Sigmoid colon (tissue), 4 donors: ENCODE data around the gene HEXB.

Source experiments
- EP300 ChIP-seq, 4 donors: sonication (generic); formaldehyde crosslinking; IDR thresholded peaks; one replicate each; pipeline ENCODE4 v1.6.1; 2017; ENCODE audit warnings: antibody characterized with exemption in 4 of 4
- POLR2AphosphoS5 ChIP-seq, 4 donors: sonication (generic); formaldehyde crosslinking; IDR thresholded peaks; one replicate each; pipeline ENCODE4 v1.6.1; 2017; ENCODE audit warnings: antibody characterized with exemption in 4 of 4
- TF ChIP-seq, protein P1 (sequence below), 4 experiments: fragments of 450-650 bp in 3 of 4; fragments of 200-600 bp in 1 of 4; IDR thresholded peaks; one replicate each; pipeline ENCODE4 v1.5.1; 2016 to 2019; ENCODE audit warnings: antibody characterized with exemption in 4 of 4, mild to moderate bottlenecking in 3 of 4, moderate library complexity in 2 of 4

DNA sequence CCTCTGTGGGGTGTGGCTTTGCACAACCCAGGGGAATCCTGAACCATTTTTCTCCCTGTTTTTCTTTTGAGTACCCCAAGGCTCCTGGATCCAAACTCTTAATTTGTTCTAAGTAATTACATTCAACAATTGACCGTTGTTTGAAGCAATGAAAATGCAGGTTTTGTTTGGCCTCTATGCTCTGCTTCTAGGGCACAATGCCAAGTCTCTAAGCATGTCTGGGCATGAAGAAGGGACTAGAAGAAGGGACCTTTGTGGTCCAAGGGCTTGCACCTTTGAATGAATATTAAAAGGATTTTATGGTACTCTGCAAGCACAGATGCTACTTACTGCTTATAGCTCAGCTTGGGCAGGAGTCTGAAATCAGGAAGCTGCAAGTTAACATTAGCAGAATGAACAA, 37.9 kb upstream of the HEXB start:
- TF ChIP-seq, protein P1, sequence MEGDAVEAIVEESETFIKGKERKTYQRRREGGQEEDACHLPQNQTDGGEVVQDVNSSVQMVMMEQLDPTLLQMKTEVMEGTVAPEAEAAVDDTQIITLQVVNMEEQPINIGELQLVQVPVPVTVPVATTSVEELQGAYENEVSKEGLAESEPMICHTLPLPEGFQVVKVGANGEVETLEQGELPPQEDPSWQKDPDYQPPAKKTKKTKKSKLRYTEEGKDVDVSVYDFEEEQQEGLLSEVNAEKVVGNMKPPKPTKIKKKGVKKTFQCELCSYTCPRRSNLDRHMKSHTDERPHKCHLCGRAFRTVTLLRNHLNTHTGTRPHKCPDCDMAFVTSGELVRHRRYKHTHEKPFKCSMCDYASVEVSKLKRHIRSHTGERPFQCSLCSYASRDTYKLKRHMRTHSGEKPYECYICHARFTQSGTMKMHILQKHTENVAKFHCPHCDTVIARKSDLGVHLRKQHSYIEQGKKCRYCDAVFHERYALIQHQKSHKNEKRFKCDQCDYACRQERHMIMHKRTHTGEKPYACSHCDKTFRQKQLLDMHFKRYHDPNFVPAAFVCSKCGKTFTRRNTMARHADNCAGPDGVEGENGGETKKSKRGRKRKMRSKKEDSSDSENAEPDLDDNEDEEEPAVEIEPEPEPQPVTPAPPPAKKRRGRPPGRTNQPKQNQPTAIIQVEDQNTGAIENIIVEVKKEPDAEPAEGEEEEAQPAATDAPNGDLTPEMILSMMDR (IDR thresholded peaks at IDR 0.05), result no peak
- no peak for TF ChIP-seq POLR2AphosphoS5 (IDR thresholded peaks at IDR 0.05)
- no peak for TF ChIP-seq EP300 (IDR thresholded peaks at IDR 0.05)
